ENCODE measurements around the gene HOXA7. TPM values are rescaled to one million over a fixed set of nuclear protein-coding genes. Genes with fewer than 3 reads are reported as not detected.
A peak's percentile ranks its signal among the peaks of the same experiment; 100 is the strongest.

HOXA7 gene
- total RNA-seq, 6 experiments from 2014 or later: not detected

DNA sequence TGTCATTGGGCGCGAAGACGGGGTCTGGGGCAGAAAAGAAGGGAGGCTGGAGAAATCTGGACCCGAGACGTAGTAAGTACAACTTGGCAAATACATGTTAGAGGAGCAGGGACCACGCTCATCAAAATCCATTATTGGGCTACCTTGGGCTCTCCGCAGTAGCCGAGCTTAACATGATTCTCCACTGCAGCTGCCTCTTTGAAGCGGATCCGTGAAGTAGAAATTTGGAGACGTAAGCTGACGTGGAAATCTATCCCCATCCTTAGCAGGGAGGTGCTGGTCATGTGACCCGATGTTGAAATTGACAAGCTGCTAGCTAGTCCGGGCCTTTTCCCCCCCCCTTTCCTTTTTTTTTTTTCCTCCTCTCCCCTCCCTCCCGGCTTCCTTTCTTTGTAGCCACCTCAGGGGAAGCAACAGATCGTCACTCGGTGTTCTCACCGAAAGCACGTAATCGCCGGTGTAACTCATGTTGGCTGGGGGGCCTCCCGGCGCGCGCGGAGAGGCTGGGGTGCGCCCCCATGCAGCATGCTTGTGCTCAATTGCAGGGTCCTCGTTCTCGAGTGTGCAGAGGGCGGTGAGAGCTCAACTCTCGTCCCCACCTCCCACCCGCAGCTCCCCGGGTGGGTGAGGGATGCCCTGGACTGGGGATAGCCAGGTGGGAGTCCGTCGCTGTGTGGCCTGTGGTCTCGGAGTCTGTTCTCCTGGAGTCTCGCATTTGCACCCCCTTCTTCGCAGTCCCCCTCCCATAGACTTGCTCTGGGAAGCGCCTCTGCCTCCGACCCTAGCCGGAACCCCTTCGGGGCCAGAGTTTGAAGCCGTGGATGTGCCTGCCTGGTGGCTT, 28.8 kb upstream of the HOXA7 start, which contains the start of gene HOXA11:
TSS of gene HOXA11 (minus strand) at position 220 of the 841 bp plus-strand sequence. CDS start at position 132, 88 bp downstream.
- Histone ChIP-seq H3K4me1 (peaks cover 0 to 20% (median 0%) of the 10 kb centered on the region in 4 donors), H3K36me3 (no peaks in the 10 kb centered on the region), H3K27ac (no peak within 1 kb of the TSS), H3K4me3 (peak within 1 kb of the TSS in 2 of 3 donors; percentile 16 to 21), H3K9me3 (no peaks in the 10 kb centered on the region), H3K27me3 (peaks cover 27 to 86% of the 10 kb centered on the region in 2 donors)
- intact Hi-C loops (cut with DNase I): no loop called here
- no peak for ATAC-seq
- DNase-seq: peak in 2 of 3 donors; percentile 23 to 31
- WGBS (ENCODE audit: insufficient coverage, low coverage, low lambda C conversion rate, missing lambda C conversion rate): 6% methylated on average over 22 of the region's 43 CpGs
- no peak for TF ChIP-seq POLR2A (IDR thresholded peaks at IDR 0.05)
- TF ChIP-seq CTCF (IDR thresholded peaks at IDR 0.05): no peak

GRCh38 chr7:27184337-27185012, 28.0 kb upstream of the HOXA7 start:
- Histone ChIP-seq H3K36me3 (no peaks in the 10 kb centered on the region), H3K27ac (no peak overlapping the region), H3K9me3 (no peaks in the 10 kb centered on the region), H3K4me1 (peaks cover 0 to 26% (median 0%) of the 10 kb centered on the region in 4 donors), H3K4me3 (peak overlapping the region in 2 of 3 donors; percentile 16 to 21), H3K27me3 (peaks cover 33 to 88% of the 10 kb centered on the region in 2 donors)
- ATAC-seq (peak in 1 of 4 donors; percentile 22), DNase-seq (peak in 2 of 3 donors; percentile 38 to 50)
- TF ChIP-seq POLR2A (IDR thresholded peaks at IDR 0.05) (no peak), CTCF (IDR thresholded peaks at IDR 0.05) (no peak)
- 2% methylated on average over 12 of the region's 72 CpGs for WGBS (ENCODE audit: insufficient coverage, low coverage, low lambda C conversion rate, missing lambda C conversion rate)
- intact Hi-C loops (cut with DNase I): no loop called here

GRCh38 chr7:27183682-27184336, 27.3 kb upstream of the HOXA7 start:
- ATAC-seq: no peak
- peak in 2 of 3 donors; percentile 10 to 24 for DNase-seq
- WGBS (ENCODE audit: insufficient coverage, low coverage, low lambda C conversion rate, missing lambda C conversion rate): 4% methylated on average over 26 of the region's 30 CpGs
- peaks cover 0 to 22% (median 0%) of the 10 kb centered on the region in 4 donors for H3K4me1 ChIP-seq
- H3K27ac ChIP-seq: no peak overlapping the region
- no peaks in the 10 kb centered on the region for H3K9me3 ChIP-seq
- no peak overlapping the region for H3K4me3 ChIP-seq
- no peaks in the 10 kb centered on the region for H3K36me3 ChIP-seq
- intact Hi-C loops (cut with DNase I): no loop called here
- H3K27me3 ChIP-seq: peaks cover 40 to 88% of the 10 kb centered on the region in 2 donors
- no peak for TF ChIP-seq POLR2A (IDR thresholded peaks at IDR 0.05)
- no peak for TF ChIP-seq CTCF (IDR thresholded peaks at IDR 0.05)

- H3K4me3 ChIP-seq: no peak overlapping the region
- H3K27me3 ChIP-seq: peaks cover 46 to 86% of the 10 kb centered on the region in 2 donors
- ATAC-seq (no peak), DNase-seq (peak in 2 of 3 donors; percentile 38 to 42)
- no peaks in the 10 kb centered on the region for H3K36me3 ChIP-seq
- peaks cover 0 to 16% (median 0%) of the 10 kb centered on the region in 4 donors for H3K4me1 ChIP-seq
- TF ChIP-seq CTCF (IDR thresholded peaks at IDR 0.05): no peak
- TF ChIP-seq POLR2A (IDR thresholded peaks at IDR 0.05): no peak
- H3K27ac ChIP-seq: no peak overlapping the region
- WGBS (ENCODE audit: insufficient coverage, low coverage, low lambda C conversion rate, missing lambda C conversion rate): 8% methylated on average over 19 of the region's 39 CpGs
- intact Hi-C loops (cut with DNase I): no loop called here
- H3K9me3 ChIP-seq: no peaks in the 10 kb centered on the region
Observed at GRCh38 chr7:27182861-27183681, 26.6 kb upstream of the HOXA7 start.
